ENCODE results near the gene PATL2. TPM values are rescaled to one million over a fixed set of nuclear protein-coding genes. Genes with fewer than 3 reads are reported as not detected.

Gene PATL2
- total RNA-seq, 4 donors from 2014 or later: 0.28 to 2.0 (median 2.0) TPM; not detected in 1

GRCh38 chr15:44676676-44677075 is 34.4 kb downstream of the PATL2 start:
- TF ChIP-seq CTCF (IDR thresholded peaks at IDR 0.05): no peak
- TF ChIP-seq POLR2A (IDR thresholded peaks at IDR 0.05): no peak
- intact Hi-C loops (cut with DNase I; ENCODE audit: low total_unique reads): no loop called here
- Histone ChIP-seq H3K36me3 (no peaks in the 10 kb centered on the region), H3K9me3 (no peaks in the 10 kb centered on the region), H3K4me1 (no peaks in the 10 kb centered on the region), H3K27ac (no peak overlapping the region), H3K27me3 (no peaks in the 10 kb centered on the region), H3K4me3 (no peak overlapping the region)
- no peak for DNase-seq

- TF ChIP-seq CTCF (IDR thresholded peaks at IDR 0.05) (no peak), POLR2A (IDR thresholded peaks at IDR 0.05) (no peak)
Observed at GRCh38 chr15:44675911-44676310, 35.2 kb downstream of the PATL2 start.

GRCh38 chr15:44673639-44674038 is 37.5 kb downstream of the PATL2 start:
- no peak for TF ChIP-seq CTCF (IDR thresholded peaks at IDR 0.05)
- no peak for TF ChIP-seq POLR2A (IDR thresholded peaks at IDR 0.05)
- Histone ChIP-seq H3K27me3 (no peaks in the 10 kb centered on the region), H3K4me1 (no peaks in the 10 kb centered on the region), H3K9me3 (no peaks in the 10 kb centered on the region), H3K27ac (no peak overlapping the region), H3K4me3 (no peak overlapping the region), H3K36me3 (no peaks in the 10 kb centered on the region)
- DNase-seq: no peak
- intact Hi-C loops (cut with DNase I; ENCODE audit: low total_unique reads): no loop called here

More at GRCh38 chr15:44675911-44676310, 35.2 kb downstream of the PATL2 start:
- no peak overlapping the region for H3K27ac ChIP-seq
- H3K4me1 ChIP-seq: no peaks in the 10 kb centered on the region
- no peak overlapping the region for H3K4me3 ChIP-seq
- no peak for DNase-seq
- H3K36me3 ChIP-seq: no peaks in the 10 kb centered on the region
- H3K9me3 ChIP-seq: no peaks in the 10 kb centered on the region
- no peaks in the 10 kb centered on the region for H3K27me3 ChIP-seq
- intact Hi-C loops (cut with DNase I; ENCODE audit: low total_unique reads): no loop called here

GRCh38 chr15:44670087-44670950 is 40.8 kb downstream of the PATL2 start:
- Histone ChIP-seq H3K27me3 (no peaks in the 10 kb centered on the region), H3K4me1 (no peaks in the 10 kb centered on the region), H3K9me3 (no peaks in the 10 kb centered on the region), H3K27ac (no peak overlapping the region), H3K36me3 (no peaks in the 10 kb centered on the region), H3K4me3 (no peak overlapping the region)
- DNase-seq: no peak
- intact Hi-C loops (cut with DNase I; ENCODE audit: low total_unique reads): no loop called here
- TF ChIP-seq CTCF (IDR thresholded peaks at IDR 0.05) (no peak), POLR2A (IDR thresholded peaks at IDR 0.05) (no peak)

- no peak for DNase-seq
- Histone ChIP-seq H3K4me1 (no peaks in the 10 kb centered on the region), H3K4me3 (no peak overlapping the region), H3K27ac (no peak overlapping the region), H3K9me3 (no peaks in the 10 kb centered on the region), H3K36me3 (no peaks in the 10 kb centered on the region), H3K27me3 (no peaks in the 10 kb centered on the region)
- TF ChIP-seq POLR2A (IDR thresholded peaks at IDR 0.05) (no peak), CTCF (IDR thresholded peaks at IDR 0.05) (no peak)
- intact Hi-C loops (cut with DNase I; ENCODE audit: low total_unique reads): no loop called here
Observed at GRCh38 chr15:44668921-44669320, 42.2 kb downstream of the PATL2 start.
